Measurements from ENCODE around the gene PHACTR1.

The PHACTR1 gene

GRCh38 chr6:12803486-12803885 lies 86.9 kb downstream of the PHACTR1 start:
- no peak for DNase-seq

- no peak for DNase-seq
Observed at GRCh38 chr6:12804952-12805645, 88.5 kb downstream of the PHACTR1 start.

- no peak for DNase-seq
Observed at GRCh38 chr6:12806136-12806535, 89.6 kb downstream of the PHACTR1 start.

- DNase-seq: no peak
Observed at GRCh38 chr6:12806796-12807195, 90.2 kb downstream of the PHACTR1 start.

DNA sequence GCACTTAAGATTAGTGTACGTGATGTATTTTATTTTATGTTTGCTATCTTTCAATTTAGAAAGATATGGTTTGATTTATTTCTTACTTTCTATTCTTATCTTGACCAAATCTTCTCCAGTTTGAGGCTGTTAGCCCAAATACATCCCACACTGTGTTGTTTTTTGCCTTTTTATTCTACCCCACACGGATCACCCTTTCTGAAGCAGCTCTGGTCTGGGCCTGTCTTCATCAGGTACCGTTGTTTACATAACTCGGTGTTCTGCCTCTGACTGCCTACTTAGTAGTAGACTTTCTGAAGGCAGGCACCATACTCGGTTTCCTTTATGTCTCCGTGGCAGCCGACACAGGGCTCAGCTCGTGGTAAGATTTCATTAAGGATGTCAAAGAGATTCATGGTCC lies 95.0 kb downstream of the PHACTR1 start:
- no peak for DNase-seq

GRCh38 chr6:12813321-12813720 lies 96.8 kb downstream of the PHACTR1 start:
- no peak for DNase-seq

- no peak for DNase-seq
Observed at GRCh38 chr6:12814015-12814414, 97.4 kb downstream of the PHACTR1 start.

- no peak for DNase-seq
Observed at GRCh38 chr6:12815089-12815488, 98.5 kb downstream of the PHACTR1 start.

GRCh38 chr6:12815884-12816600 lies 99.5 kb downstream of the PHACTR1 start:
- DNase-seq: no peak

GRCh38 chr6:12818324-12818723 lies 101.8 kb downstream of the PHACTR1 start:
- DNase-seq: no peak

DNA sequence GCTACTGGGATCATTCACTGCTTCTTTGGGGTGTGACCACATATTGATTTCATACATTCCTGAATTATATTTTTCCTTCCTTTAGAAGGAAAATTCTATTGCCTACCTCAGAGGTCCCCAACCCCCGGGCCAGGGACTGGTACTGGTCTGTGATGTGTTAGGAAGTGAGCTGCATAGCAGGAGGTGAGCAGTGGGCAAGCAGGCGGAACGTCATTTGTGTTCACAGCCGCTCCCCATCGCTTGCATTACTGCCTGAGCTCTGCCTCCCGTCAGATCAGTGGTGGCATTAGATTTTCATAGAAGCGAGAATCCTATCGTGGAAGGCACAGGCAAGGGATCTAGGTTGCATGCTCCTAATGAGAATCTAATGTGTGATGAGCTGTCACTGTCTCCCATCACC lies 107.3 kb downstream of the PHACTR1 start:
- DNase-seq: no peak

GRCh38 chr6:12826584-12826983 lies 110.0 kb downstream of the PHACTR1 start:
- DNase-seq: no peak

DNA sequence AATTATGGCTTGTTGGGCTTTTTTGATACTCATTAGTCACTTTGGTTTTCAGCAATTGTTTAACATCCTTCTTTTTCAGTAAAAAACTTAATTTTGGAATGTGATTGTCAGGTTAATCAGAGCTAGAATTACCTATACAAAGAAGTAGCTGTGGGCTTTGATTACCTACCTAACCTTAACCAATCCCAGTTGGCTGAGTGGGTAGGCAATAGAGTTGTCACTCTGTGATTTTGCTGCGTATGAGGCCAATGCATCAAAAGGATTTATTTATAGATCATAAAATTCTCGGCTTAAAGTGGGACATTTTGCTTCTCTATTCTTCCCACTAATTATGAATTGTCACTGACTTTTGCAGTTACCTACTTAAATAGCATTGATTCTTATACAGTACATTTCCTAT lies 111.4 kb downstream of the PHACTR1 start:
- no peak for DNase-seq

GRCh38 chr6:12832226-12832735 lies 115.7 kb downstream of the PHACTR1 start:
- no peak for DNase-seq

DNA sequence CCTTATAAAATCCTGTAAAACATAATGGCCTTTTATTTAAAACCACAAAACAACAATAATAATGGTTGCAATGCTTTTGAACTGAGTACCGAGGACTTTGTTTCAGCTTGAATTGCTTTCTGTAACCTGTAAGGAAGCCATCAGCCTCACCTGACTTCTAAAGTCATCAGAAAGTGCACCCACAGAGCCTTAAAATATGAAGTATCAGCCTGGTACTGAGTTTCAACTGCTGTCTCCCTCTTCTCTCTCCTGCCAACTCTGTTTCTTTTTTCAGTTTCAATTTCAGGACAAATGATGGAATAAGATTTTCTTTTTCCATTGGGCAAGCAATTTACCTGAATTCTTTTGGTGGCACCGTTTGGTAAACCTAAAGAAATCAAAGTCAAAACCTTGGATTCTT lies 119.4 kb downstream of the PHACTR1 start:
- no peak for DNase-seq

DNA sequence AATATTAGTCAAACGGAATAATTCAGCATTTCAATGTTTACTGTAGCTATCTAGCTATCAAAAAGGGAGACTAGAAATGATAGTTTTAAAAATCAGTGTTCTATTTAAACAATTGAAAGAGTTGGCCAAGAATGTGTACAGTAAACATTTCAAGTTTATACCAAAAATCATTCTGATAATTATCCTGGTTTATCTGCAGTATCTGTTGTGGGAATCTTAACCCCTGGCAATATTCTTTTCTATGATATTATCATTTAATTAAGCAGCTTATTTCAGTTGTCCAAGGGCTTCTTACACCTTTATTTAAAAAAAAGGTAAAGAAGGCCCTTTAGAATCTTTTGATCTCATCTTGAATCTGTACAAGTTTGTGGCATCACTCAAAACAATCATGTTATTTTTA lies 125.1 kb downstream of the PHACTR1 start:
- no peak for DNase-seq

GRCh38 chr6:12842114-12842513 lies 125.5 kb downstream of the PHACTR1 start:
- DNase-seq: no peak

DNA sequence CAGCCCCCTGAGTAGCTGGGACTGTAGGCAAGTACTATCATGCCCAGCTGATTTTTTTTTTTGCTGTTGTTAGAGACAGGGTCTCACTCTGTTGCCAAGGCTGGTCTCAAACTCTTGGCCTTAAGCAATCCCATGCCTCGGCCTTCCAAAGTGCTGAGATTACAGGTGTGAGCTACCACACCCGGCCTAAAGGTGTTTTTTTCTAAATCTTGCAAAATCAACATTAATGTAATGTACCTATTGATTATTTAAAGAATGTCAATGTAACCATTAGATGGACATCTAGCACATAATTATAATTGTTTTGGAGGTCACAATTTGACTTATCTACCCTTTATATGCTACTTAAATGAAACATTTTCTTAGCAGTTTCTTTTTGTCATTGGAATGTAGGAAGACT lies 126.1 kb downstream of the PHACTR1 start:
- no peak for DNase-seq

GRCh38 chr6:12844284-12845223 lies 128.0 kb downstream of the PHACTR1 start:
- no peak for DNase-seq

DNA sequence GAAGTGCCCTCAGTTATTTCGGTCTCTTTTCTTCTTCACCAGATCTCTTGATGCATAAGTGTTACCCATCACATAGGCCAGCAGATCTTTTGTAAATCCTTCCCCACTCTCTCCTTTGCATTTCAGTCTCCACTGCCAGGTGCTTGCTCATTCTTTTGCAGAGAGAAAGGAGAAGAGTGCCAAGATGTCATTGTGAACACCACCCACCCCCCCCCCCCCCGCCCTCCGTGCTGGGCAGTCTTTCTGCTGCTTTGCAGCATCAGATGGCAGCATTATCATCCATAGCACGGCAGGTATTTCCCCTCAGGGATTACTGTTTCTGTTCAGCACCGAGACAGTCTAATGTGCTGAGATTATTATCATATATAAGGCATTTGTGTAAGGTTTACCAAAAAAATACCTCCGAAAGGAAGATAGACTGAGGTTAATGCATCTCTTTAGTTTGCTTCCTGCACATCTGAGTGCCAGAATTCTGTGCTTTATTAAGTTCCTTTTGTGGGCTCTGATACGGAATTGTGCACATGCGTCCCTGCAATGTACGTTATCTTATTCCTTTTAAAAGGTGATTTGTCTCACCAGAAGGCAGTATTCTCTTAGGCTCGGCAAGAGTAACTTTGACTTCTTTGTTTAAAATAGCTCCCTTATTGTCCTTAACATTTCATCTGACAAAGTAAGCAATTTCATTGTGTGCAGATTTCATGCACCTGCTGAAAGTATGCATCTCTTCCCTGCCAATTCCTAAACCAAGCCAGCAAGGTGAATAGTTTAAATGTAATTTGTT lies 128.8 kb downstream of the PHACTR1 start:
- DNase-seq: no peak

DNA sequence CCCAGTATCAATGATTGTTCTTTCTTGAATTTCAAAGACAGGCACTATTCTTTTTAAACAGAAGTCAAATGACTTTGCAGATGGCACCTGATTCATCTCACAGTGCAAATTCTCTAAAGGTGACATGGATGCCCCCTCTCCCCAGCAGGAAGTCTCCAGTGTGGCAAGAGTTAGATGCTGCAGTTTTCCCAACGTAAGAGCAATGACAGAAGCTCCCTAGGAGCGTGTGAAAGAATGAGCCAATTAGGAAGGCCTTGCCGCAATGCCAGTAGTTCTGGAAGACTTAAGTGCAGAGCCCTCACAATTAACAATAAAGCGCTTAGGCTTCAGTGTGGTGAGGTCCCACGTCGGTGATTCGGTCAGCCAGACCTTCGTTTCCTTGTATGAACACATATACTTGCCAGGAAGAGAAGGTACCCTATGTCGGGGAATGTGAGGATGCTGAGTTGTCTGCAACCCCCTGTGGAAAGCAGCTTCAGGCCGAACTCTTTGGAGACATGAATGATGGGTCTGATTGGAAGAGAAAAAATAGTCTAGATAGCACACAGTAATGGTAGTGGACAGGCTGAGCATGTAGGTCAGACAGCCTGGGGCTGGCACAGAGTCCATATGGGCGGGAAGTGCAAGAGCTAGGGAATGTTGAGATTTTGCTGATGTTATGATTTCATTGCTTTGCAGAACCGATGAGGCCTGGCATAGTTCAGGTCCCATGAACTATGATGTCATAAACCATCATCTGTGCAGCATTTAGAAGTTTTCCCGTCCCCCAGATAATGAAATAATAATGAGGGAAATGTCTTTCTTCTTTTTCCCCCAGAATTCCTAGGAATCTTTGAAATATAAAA lies 132.6 kb downstream of the PHACTR1 start:
- DNase-seq: no peak
